Omental fat pad (tissue), 4 donors: ENCODE results near the gene RYR2. TPM values are rescaled to one million over a fixed set of nuclear protein-coding genes. Genes with fewer than 3 reads are reported as not detected.

Source experiments
- ATAC-seq: fragments of 150-250 bp; one replicate; pipeline ENCODE4 v1.9.1; 2016; ENCODE audit warnings: mild to moderate bottlenecking, moderate library complexity; ENCODE audit not compliant: low FRiP score
- DNase-seq: peaks from one replicate; pipeline ENCODE4 v3.0.0-alpha.2; 2019; ENCODE audit warnings: low spot score
- CTCF ChIP-seq, 3 donors: fragments of 450-650 bp; IDR thresholded peaks; one replicate each; pipeline ENCODE4 v1.5.1; 2016 to 2017; ENCODE audit warnings: antibody characterized with exemption in 3 of 3, mild to moderate bottlenecking in 3 of 3, moderate library complexity in 2 of 3
- total RNA-seq, 4 donors: library from RNA; depleted of rRNA; stranded (reverse); fragments of >200 nt; gene quantifications; one replicate each; pipeline ENCODE4 v1.1.0, GENCODE V29; 2016

The RYR2 gene
- total RNA-seq, result 1 to 10 TPM in 3 of 4 donors, under 1 TPM in 1; 0.19 to 2.4 (median 1.2) TPM

GRCh38 chr1:237041795-237042525 is at the start of gene RYR2:
TSS of gene RYR2 (plus strand) at chr1:237042184. CDS start at chr1:237042522, 338 bp downstream.
- no peak for DNase-seq
- no peak for TF ChIP-seq CTCF (IDR thresholded peaks at IDR 0.05)
- peak; percentile 84 for ATAC-seq

GRCh38 chr1:236992449-236992848 is 49.5 kb upstream of the RYR2 start:
- ATAC-seq (no peak), DNase-seq (no peak)
- no peak for TF ChIP-seq CTCF (IDR thresholded peaks at IDR 0.05)

GRCh38 chr1:236994450-236994849 is 47.5 kb upstream of the RYR2 start:
- TF ChIP-seq CTCF (IDR thresholded peaks at IDR 0.05), result no peak
- no peak for DNase-seq
- no peak for ATAC-seq

- TF ChIP-seq CTCF (IDR thresholded peaks at IDR 0.05), result no peak
- DNase-seq (no peak), ATAC-seq (no peak)
Measured at GRCh38 chr1:236997361-236997760, 44.6 kb upstream of the RYR2 start.

GRCh38 chr1:236997882-236998281 is 44.1 kb upstream of the RYR2 start:
- no peak for ATAC-seq
- TF ChIP-seq CTCF (IDR thresholded peaks at IDR 0.05), result no peak
- DNase-seq, result no peak

GRCh38 chr1:236998546-236998945 is 43.4 kb upstream of the RYR2 start:
- DNase-seq (no peak), ATAC-seq (no peak)
- no peak for TF ChIP-seq CTCF (IDR thresholded peaks at IDR 0.05)

GRCh38 chr1:237000191-237000590 is 41.8 kb upstream of the RYR2 start:
- no peak for TF ChIP-seq CTCF (IDR thresholded peaks at IDR 0.05)
- DNase-seq (no peak), ATAC-seq (no peak)
